HG03571 (cell line): ENCODE results near the gene ESM1.

Source experiments
- ATAC-seq: cut with Tn5 transposase; IDR thresholded peaks from one replicate; pipeline ENCODE4 v1.9.1; 2021; ENCODE audit not compliant: unreplicated experiment

The ESM1 gene

DNA sequence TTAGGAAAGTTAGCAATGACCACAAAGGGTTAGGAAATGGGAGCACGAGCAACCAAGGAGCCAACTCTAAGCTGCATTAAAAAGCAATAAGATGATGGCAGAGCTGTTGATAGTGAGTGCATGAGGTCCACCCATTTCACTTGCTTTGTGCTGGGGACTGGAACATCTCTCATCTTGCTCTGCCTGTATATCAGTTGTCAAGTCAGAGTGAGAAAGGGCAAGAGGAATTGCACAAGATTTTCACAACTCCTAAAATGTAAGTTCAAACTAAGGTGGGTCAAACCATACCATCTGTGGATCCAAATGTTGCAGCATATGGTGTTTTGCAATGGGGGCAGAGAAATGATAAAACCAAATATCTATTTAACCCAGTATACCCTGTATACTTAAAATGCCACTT is 2.8 kb upstream of the ESM1 start:
- ATAC-seq: no peak

DNA sequence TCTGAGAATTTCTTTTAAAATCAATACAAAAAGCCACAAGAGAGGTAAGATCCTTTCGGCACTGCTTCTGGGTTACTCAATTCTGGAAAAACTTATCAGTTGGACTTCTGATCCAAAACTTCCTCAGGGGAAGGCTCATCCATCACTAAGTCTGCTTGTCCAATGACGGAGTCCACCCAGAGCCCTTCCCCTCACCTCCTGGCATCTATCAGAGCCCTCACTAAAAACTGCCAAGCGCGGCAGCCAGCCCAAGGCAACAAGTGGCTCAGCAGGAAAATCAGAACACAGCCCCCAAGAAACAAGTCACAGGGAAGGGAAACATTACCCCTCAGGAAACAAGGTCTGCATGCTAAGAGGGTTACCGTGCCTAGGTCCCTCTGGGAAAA is 869 bp upstream of the ESM1 start:
- ATAC-seq: no peak

DNA sequence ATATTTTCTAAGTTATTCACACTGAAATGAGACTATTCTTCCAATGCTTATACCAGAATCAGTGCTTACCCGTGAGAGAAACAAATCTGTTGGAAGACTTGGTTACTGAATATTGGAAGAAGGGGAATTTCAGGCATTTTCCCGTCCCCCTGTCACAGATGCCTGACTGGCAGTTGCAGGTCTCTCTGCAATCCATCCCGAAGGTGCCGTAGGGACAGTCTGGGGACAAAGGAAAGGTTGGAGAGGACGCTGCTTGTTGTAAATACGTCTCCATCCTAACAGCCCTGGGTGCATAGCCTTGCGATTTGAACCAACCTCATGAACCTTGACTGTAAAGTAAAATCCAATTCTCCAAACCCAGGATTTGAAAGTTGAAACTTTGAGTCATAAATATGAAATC is 3.5 kb downstream of the ESM1 start:
- no peak for ATAC-seq

GRCh38 chr5:54975701-54976100 is 9.7 kb downstream of the ESM1 start:
- no peak for ATAC-seq

DNA sequence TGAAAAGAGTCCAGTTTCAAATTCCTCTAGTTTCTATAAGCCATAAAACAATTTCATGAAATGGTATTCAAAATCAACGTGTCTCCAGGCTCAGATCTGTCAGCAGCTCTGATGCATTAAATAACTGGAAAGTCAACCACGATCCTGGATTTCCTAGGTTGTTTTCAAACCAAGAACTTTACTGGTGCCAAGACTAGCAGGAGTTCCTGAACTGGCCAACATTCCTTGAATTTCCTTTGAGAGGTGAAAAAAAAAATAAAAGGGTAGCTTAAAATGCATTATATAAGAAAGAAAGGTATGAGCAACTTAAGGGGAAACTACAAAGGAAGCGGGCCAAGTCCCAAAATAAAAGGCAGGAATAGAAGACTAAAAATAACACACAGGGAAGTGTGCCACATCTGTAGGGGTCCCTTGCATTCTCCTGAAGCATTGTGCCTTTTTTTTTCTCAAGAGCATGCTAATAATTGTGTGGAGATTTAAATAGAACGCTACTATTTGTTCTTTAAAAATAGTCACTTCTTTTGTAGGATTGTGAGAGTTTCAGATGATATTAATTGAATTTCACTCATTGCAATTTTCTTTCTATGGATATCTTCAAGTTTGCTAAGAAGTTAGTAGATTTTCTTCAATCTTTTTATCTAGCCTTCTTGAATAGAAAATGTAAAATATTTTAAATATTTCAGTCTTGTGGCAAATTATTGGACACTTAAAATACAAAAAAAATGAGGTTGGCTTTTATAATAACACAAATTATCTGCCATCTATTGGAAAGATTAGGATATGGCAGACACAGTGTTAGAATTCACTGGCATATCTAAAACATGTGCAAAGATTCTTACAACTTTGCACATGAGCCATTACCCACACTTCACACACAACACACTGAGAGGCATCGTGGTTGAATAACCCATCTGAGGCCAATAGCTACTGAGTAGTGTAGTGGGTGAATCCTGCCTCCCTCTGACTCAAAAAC is 15.3 kb downstream of the ESM1 start:
- ATAC-seq: no peak

DNA sequence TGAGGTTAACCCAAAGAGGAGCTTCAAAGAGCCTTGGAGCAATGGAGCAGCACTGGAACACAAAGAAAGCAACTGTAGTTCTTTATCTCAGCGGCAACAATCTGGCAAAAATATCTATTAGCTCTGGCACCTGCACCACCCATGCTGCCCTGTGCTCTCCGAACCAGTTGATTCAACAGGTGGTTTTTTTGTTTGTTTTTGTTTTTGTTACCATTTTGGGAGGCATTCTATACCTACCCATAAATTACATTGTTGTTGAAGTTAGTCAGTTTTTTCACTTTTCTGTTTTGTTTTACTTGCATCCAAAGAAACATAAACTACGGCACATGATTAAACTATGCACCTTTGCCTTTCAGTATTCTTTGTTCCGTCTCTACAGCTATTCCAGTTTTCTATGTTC is 16.2 kb downstream of the ESM1 start:
- ATAC-seq: no peak

DNA sequence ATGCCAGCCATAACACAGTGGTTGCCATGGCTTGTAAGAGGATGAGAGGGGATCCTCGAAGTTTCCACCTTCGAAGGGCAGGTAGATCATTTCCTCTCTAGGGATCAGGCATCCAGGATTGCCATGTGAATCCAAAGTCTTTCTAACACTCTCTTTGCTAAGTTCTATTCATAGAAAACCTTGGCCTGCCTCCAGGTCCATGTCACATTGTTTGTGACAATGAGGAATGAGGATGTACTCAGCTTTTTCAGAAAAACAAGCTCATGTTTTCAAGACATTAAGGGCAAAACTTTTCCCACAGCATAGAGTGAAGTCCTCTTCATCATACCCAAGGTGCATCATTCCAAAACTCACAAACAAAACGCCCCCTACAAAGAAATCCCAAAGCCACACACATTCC is 19.6 kb downstream of the ESM1 start:
- no peak for ATAC-seq

GRCh38 chr5:54964405-54964804 is 21.0 kb downstream of the ESM1 start:
- no peak for ATAC-seq

GRCh38 chr5:54959673-54960418 is 25.5 kb downstream of the ESM1 start:
- no peak for ATAC-seq

- ATAC-seq: no peak
Observed at GRCh38 chr5:54956922-54957321, 28.5 kb downstream of the ESM1 start.

DNA sequence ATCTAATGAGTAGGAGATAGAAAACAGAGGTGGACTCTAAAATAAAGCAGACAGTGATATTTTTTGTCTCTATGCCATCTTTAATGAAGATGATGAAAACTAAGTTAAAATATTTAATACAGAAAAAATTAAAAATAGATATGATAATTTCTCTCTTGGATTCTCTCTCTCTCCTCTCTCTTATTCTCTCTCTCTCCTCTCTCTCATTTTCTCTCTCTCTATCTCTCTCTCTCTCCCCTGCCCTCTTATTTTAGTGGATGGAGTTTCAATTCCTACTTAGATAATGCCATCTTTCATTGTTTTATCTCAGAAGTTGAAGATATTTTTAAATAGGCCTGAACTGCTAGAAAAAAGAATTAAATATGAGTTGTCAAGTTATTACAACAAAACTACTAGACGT is 38.2 kb downstream of the ESM1 start:
- no peak for ATAC-seq

- no peak for ATAC-seq
Observed at GRCh38 chr5:54946306-54946819, 39.0 kb downstream of the ESM1 start.

- ATAC-seq: no peak
Observed at GRCh38 chr5:54944364-54944763, 41.0 kb downstream of the ESM1 start.

- ATAC-seq: no peak
Observed at GRCh38 chr5:54942064-54942778, 43.2 kb downstream of the ESM1 start.

GRCh38 chr5:54936201-54936600 is 49.2 kb downstream of the ESM1 start:
- ATAC-seq: no peak

DNA sequence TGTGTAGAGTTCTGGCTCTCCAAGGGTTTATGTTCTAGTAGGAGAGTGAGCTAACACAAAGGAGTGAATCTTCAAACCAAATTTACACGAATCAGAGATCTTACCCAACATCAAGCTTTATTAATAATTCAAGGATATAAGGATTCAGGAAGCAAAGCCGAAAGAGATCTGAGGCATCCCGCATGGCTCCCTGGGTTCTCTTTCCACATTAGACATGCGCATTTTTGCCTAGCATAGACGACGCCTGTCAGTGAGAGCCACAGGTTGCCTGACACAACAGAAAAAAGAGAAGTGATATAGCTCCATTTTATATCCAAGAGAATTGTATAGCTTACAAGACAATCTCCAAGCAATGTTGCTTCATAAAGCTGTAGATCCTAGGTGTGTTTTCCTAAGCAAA is 52.6 kb downstream of the ESM1 start:
- ATAC-seq: no peak

DNA sequence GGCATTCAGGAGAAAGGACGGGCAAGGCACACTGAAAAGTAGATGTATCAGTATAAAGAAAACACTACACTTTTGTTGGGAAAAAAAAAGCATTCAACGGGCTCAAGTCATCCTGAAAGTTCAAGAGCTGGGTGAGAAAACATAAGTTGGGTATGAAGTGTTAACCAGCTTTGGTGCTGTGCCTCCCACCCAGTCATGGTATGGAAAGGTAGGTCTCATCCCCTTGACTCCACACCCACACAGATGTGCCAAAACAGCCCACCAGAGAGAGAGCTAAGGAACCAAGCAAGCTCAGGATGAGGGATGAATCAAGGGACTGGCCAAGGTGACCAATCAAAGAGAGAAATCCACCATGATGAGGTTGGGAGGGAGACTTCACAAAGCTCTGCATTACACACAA is 54.7 kb downstream of the ESM1 start:
- ATAC-seq: no peak
